Measurements from ENCODE around the gene ATP6V1E1. TPM values are rescaled to one million over a fixed set of nuclear protein-coding genes. Genes with fewer than 3 reads are reported as not detected.

Gene ATP6V1E1
- total and polyA plus RNA-seq, 8 donors = 19.2 to 78.9 (median 31.5) TPM

DNA sequence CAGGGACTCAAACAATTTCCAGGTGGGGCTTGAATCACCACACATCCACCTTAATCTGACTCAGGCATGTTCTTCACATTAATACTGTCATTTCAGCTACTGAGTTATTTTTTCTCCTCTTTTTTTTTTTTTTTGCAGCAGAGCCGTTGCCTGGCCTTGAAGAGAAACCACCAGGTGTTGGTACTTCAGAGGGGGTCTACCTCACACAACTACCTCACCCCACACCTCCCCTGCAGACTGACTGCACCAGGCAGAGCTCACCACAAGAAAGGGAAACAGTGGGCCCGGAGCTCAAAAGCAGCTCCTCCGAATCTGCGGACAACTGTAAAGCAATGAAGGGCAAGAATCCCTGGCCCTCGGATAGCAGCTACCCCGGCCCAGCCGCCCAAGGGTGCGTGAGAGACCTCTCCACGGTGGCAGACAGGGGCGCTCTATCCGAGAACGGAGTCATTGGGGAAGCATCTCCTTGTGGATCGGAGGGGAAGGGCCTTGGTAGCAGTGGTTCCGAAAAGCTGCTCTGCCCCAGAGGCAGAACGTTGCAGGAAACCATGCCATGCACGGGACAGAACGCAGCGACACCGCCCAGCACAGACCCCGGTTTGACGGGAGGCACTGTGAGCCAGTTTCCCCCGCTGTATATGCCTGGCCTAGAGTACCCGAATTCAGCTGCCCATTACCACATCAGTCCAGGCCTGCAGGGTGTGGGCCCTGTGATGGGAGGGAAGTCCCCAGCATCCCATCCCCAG is 80.4 kb downstream of the ATP6V1E1 start:
- H3K27ac ChIP-seq = no peak overlapping the region
- H3K36me3 ChIP-seq = no peaks in the 10 kb centered on the region
- ATAC-seq (no peak), DNase-seq (no peak), FAIRE-seq (no peak)
- intact Hi-C loops (cut with DNase I) = no loop called here
- no peaks in the 10 kb centered on the region for H3K4me1 ChIP-seq
- H3K27me3 ChIP-seq = no peaks in the 10 kb centered on the region
- no peak overlapping the region for H3K4me3 ChIP-seq
- TF ChIP-seq, protein P1, sequence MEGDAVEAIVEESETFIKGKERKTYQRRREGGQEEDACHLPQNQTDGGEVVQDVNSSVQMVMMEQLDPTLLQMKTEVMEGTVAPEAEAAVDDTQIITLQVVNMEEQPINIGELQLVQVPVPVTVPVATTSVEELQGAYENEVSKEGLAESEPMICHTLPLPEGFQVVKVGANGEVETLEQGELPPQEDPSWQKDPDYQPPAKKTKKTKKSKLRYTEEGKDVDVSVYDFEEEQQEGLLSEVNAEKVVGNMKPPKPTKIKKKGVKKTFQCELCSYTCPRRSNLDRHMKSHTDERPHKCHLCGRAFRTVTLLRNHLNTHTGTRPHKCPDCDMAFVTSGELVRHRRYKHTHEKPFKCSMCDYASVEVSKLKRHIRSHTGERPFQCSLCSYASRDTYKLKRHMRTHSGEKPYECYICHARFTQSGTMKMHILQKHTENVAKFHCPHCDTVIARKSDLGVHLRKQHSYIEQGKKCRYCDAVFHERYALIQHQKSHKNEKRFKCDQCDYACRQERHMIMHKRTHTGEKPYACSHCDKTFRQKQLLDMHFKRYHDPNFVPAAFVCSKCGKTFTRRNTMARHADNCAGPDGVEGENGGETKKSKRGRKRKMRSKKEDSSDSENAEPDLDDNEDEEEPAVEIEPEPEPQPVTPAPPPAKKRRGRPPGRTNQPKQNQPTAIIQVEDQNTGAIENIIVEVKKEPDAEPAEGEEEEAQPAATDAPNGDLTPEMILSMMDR (IDR thresholded peaks at IDR 0.05) = no peak
- WGBS, 2 donors = 88 to 91% methylated on average over 23 of the region's 23 CpGs
- H3K9me3 ChIP-seq = no peaks in the 10 kb centered on the region

DNA sequence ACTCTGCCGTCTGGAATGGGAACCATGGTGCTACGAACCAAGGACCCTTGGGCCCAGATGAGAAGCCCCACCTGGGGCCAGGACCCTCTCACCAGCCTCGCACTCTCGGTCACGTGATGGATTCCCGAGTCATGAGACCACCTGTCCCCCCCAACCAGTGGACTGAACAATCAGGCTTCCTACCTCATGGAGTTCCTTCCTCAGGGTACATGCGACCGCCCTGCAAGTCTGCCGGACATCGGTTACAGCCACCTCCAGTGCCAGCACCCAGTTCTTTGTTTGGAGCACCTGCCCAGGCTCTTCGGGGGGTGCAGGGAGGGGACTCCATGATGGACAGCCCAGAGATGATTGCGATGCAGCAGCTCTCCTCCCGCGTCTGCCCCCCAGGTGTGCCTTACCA is 86.1 kb downstream of the ATP6V1E1 start:
- intact Hi-C loops (cut with DNase I) = no loop called here
- H3K4me3 ChIP-seq = no peak overlapping the region
- TF ChIP-seq, protein P1 (IDR thresholded peaks at IDR 0.05) = no peak
- H3K9me3 ChIP-seq = no peaks in the 10 kb centered on the region
- DNase-seq (no peak), FAIRE-seq (no peak), ATAC-seq (no peak)
- no peaks in the 10 kb centered on the region for H3K36me3 ChIP-seq
- 90 to 93% methylated on average over 14 of the region's 14 CpGs for WGBS, 2 donors
- no peak overlapping the region for H3K27ac ChIP-seq
- no peaks in the 10 kb centered on the region for H3K4me1 ChIP-seq
- no peaks in the 10 kb centered on the region for H3K27me3 ChIP-seq

Other genes starting within 250 kb of the ATP6V1E1 start
- gene SLC25A18, start 65.3 kb downstream of the ATP6V1E1 start, total RNA-seq = under 1 TPM in 5 of 6 donors, not detected in 1; 0.09 to 0.69 (median 0.22) TPM
- gene SLC25A18, start 65.3 kb downstream of the ATP6V1E1 start, polyA plus RNA-seq = 1 to 10 TPM; 1.2 to 1.7 TPM
- gene BCL2L13, start 10.0 kb upstream of the ATP6V1E1 start, total RNA-seq = 10 to 100 TPM; 20.5 to 30.9 (median 25.5) TPM
- 10 to 100 TPM; 11.7 to 19.4 TPM for gene BCL2L13, start 10.0 kb upstream of the ATP6V1E1 start, polyA plus RNA-seq
- 10 to 100 TPM in 1 of 6 donors, 1 to 10 TPM in 5; 3.2 to 15.7 (median 6.6) TPM for gene BID, start 145.7 kb upstream of the ATP6V1E1 start, total RNA-seq
- gene BID, start 145.7 kb upstream of the ATP6V1E1 start, polyA plus RNA-seq = 10 to 100 TPM in 1 of 2 donors, 1 to 10 TPM in 1; 8.2 to 10.2 TPM